HCT116 (cell line): ENCODE data around the gene THAP3. TPM values are rescaled to one million over a fixed set of nuclear protein-coding genes. Genes with fewer than 3 reads are reported as not detected.

Experiments used
- ATAC-seq: fragments of 200-7000 bp; cut with Tn5 transposase; 2 replicates; pipeline ENCODE4 v1.9.1; 2020; ENCODE audit warnings: mild to moderate bottlenecking, moderate library complexity
- BruUV-seq: library from RNA; stranded (reverse); fragments of 400-500 nt; replicated peaks from 2 replicates; lab custom pipeline; 2021; lab: Mats Ljungman, UMichigan
- CTCF ChIA-PET: fragments of 300-600 bp; sonication (Branson Sonifier 250); formaldehyde crosslinking; loops from one replicate; lab custom pipeline; 2021; ENCODE audit warnings: antibody characterized with exemption; lab: Charles Lee
- POLR2A ChIA-PET: fragments of 300-600, 350-600 bp; sonication (Branson Sonifier 250); formaldehyde crosslinking; loops from one replicate; lab custom pipeline; 2021; ENCODE audit warnings: antibody characterized with exemption; lab: Charles Lee
- RAD21 ChIA-PET, 2 experiments: fragments of 300-600 bp; sonication (Branson Sonifier 250); formaldehyde crosslinking; loops; one replicate each; lab custom pipeline; 2023; ENCODE audit warnings: low total read pairs in 2 of 2; ENCODE audit not compliant: uncharacterized antibody in 2 of 2, unreplicated experiment in 2 of 2, low non-redundant PET in 1 of 2; lab: Charles Lee
- DNase-seq: peaks from one replicate; pipeline ENCODE4 v3.0.0-alpha.2; 2010; ENCODE audit warnings: low read depth, low spot score
- H2AFZ ChIP-seq: fragments of 200-600 bp; shearing (Covaris generic), sonication (generic); 2 replicates; pipeline ENCODE4 v1.6.1; 2017; ENCODE audit warnings: low read depth, mixed run types, mixed read lengths, antibody characterized with exemption, low read length; ENCODE audit not compliant: poor library complexity, severe bottlenecking
- H3K27ac ChIP-seq: 2 replicates; pipeline ENCODE4 v1.5.1; 2012; ENCODE audit warnings: low read depth, low read length
- H3K27me3 ChIP-seq: fragments of 200-600 bp; sonication (generic); 2 replicates; pipeline ENCODE4 v1.6.1; 2016; ENCODE audit warnings: mixed run types, low read length, mixed read lengths; ENCODE audit not compliant: insufficient read depth
- H3K36me3 ChIP-seq, 2 experiments: fragments of 200-500 bp in 1 of 2; fragments of 200-600 bp in 1 of 2; sonication (Bioruptor generic) in 1 of 2; sonication (generic) in 1 of 2; 2 replicates each; pipeline versions ENCODE4 v1.5.1 to v1.6.1; 2014 to 2016; ENCODE audit warnings: low read length in 2 of 2, inconsistent platforms in 1 of 2, mixed read lengths in 1 of 2, mixed run types in 1 of 2; ENCODE audit not compliant: insufficient read depth in 2 of 2, control insufficient read depth in 1 of 2
- H3K4me1 ChIP-seq, 2 experiments: fragments of 200-600 bp in 1 of 2; sonication (generic) in 1 of 2; 2 replicates each; pipeline versions ENCODE4 v1.5.1 to v1.6.1; 2012 to 2017; ENCODE audit warnings: low read length in 2 of 2, inconsistent platforms in 1 of 2, mild to moderate bottlenecking in 1 of 2, mixed read lengths in 1 of 2, mixed run types in 1 of 2, moderate library complexity in 1 of 2; ENCODE audit not compliant: insufficient read depth in 2 of 2, control insufficient read depth in 1 of 2
- H3K4me2 ChIP-seq: fragments of 200-600 bp; sonication (generic); 2 replicates; pipeline ENCODE4 v1.6.1; 2017; ENCODE audit warnings: mixed run types, low read length, mixed read lengths
- H3K4me3 ChIP-seq, 2 experiments: fragments of 200-600 bp in 1 of 2; sonication (generic) in 1 of 2; replicated peaks in 1 of 2; 2 replicates each; pipeline ENCODE4 v1.5.1; 2011 to 2016; ENCODE audit warnings: low read length in 2 of 2, control low read depth in 1 of 2, low read depth in 1 of 2, mild to moderate bottlenecking in 1 of 2, mixed read lengths in 1 of 2, mixed run types in 1 of 2
- H3K79me2 ChIP-seq: fragments of 200-600 bp; sonication (generic); 2 replicates; pipeline ENCODE4 v1.6.1; 2017; ENCODE audit warnings: mild to moderate bottlenecking, mixed run types, low read length, moderate library complexity, mixed read lengths; ENCODE audit not compliant: insufficient read depth
- H3K9ac ChIP-seq: fragments of 200-600 bp; sonication (generic); 2 replicates; pipeline ENCODE4 v1.6.1; 2016; ENCODE audit warnings: low read length, mixed read lengths
- H3K9me2 ChIP-seq: fragments of 200-600 bp; sonication (generic), shearing (Covaris generic); 2 replicates; pipeline ENCODE4 v1.6.1; 2017; ENCODE audit warnings: mixed run types, mild to moderate bottlenecking, moderate library complexity; ENCODE audit not compliant: insufficient read depth
- H3K9me3 ChIP-seq, 2 experiments: fragments of 200-500 bp in 1 of 2; fragments of 200-600 bp in 1 of 2; sonication (Bioruptor generic) in 1 of 2; sonication (generic) in 1 of 2; 2 replicates each; pipeline ENCODE4 v1.6.1; 2014 to 2017; ENCODE audit warnings: low read length in 2 of 2, mixed read lengths in 2 of 2, inconsistent platforms in 1 of 2, low read depth in 1 of 2, mild to moderate bottlenecking in 1 of 2, mixed run types in 1 of 2, moderate library complexity in 1 of 2; ENCODE audit not compliant: control insufficient read depth in 1 of 2, insufficient read depth in 1 of 2
- H4K20me1 ChIP-seq: fragments of 200-600 bp; sonication (generic), shearing (Covaris generic); 2 replicates; pipeline ENCODE4 v1.6.1; 2017; ENCODE audit warnings: mixed run types, mild to moderate bottlenecking, moderate library complexity; ENCODE audit not compliant: insufficient read depth
- CEBPB ChIP-seq: IDR thresholded peaks from 2 replicates; pipeline ENCODE4 v1.6.1; 2012; ENCODE audit warnings: low read depth
- EGR1 ChIP-seq: IDR thresholded peaks from 2 replicates; pipeline ENCODE4 v1.6.1; 2012; ENCODE audit warnings: low read depth
- EZH2phosphoT487 ChIP-seq: fragments of 200-600 bp; IDR thresholded peaks from 2 replicates; pipeline ENCODE4 v1.6.1; 2018; ENCODE audit warnings: antibody characterized with exemption, borderline replicate concordance
- JUND ChIP-seq: IDR thresholded peaks from 2 replicates; pipeline ENCODE4 v1.6.1; 2012
- POLR2A ChIP-seq: IDR thresholded peaks from 2 replicates; pipeline ENCODE4 v1.7.0; 2011; ENCODE audit warnings: borderline replicate concordance; ENCODE audit not compliant: insufficient read depth, insufficient read length; ENCODE audit errors: extremely low read depth
- SIN3A ChIP-seq: IDR thresholded peaks from 2 replicates; pipeline ENCODE4 v1.6.1; 2012; ENCODE audit warnings: low read depth
- TCF7L2 ChIP-seq: IDR thresholded peaks from 2 replicates; pipeline ENCODE4 v1.7.0; 2011; ENCODE audit warnings: borderline replicate concordance, inconsistent platforms; ENCODE audit not compliant: insufficient read depth, insufficient read length; ENCODE audit errors: extremely low read depth
- intact Hi-C: fragments of 100-400 bp; cut with micrococcal nuclease; formaldehyde crosslinking; loops from 2 replicates; pipeline ENCODE4 v1.10.0; 2022
- total RNA-seq: library from RNA; stranded (reverse); gene quantifications from one replicate; pipeline ENCODE4 v1.2.1, GENCODE V29; 2021; ENCODE audit not compliant: unreplicated experiment
- TF ChIP-seq, protein P1 (sequence below), 3 experiments: fragments of 200-600 bp in 1 of 3; sonication (generic) in 1 of 3; IDR thresholded peaks in 2 of 3; conservative IDR thresholded peaks in 1 of 3; 2 replicates each; pipeline ENCODE4 v1.5.1; 2012 to 2017; ENCODE audit warnings: low read depth in 2 of 3, low read length in 2 of 3, antibody characterized with exemption in 1 of 3, borderline replicate concordance in 1 of 3, control low read depth in 1 of 3, mild to moderate bottlenecking in 1 of 3, mixed read lengths in 1 of 3, mixed run types in 1 of 3, moderate library complexity in 1 of 3; ENCODE audit not compliant: insufficient read depth in 1 of 3
- TF ChIP-seq, protein P2 (sequence below): IDR thresholded peaks from 2 replicates; pipeline ENCODE4 v1.6.1; 2012; ENCODE audit warnings: low read depth
- TF ChIP-seq, protein P3 (sequence below): IDR thresholded peaks from 2 replicates; pipeline ENCODE4 v1.6.1; 2011; ENCODE audit warnings: mild to moderate bottlenecking, low read length, moderate library complexity; ENCODE audit not compliant: insufficient replicate concordance; ENCODE audit errors: extremely low read depth

THAP3 gene
- total RNA-seq, 1 experiment from 2014 or later, result 23.1 TPM

DNA sequence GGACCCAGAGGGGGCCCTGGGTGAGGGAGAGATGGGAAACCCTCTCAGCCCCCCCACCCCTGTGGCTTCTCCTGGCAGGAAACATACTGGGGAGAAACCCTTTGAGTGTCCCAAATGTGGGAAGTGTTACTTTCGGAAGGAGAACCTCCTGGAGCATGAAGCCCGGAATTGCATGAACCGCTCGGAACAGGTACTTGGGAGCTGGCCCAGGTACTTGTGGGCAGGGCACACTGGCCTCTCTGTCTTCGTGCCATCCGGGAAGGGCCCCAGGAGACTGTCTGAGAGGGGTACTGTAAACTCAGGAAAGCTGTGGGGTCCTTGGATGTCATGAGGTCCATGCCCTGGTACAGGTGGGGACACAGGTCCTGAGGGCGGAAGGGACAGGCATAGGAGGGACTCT is 38.8 kb upstream of the THAP3 start (continued):
- TF ChIP-seq, protein P1, sequence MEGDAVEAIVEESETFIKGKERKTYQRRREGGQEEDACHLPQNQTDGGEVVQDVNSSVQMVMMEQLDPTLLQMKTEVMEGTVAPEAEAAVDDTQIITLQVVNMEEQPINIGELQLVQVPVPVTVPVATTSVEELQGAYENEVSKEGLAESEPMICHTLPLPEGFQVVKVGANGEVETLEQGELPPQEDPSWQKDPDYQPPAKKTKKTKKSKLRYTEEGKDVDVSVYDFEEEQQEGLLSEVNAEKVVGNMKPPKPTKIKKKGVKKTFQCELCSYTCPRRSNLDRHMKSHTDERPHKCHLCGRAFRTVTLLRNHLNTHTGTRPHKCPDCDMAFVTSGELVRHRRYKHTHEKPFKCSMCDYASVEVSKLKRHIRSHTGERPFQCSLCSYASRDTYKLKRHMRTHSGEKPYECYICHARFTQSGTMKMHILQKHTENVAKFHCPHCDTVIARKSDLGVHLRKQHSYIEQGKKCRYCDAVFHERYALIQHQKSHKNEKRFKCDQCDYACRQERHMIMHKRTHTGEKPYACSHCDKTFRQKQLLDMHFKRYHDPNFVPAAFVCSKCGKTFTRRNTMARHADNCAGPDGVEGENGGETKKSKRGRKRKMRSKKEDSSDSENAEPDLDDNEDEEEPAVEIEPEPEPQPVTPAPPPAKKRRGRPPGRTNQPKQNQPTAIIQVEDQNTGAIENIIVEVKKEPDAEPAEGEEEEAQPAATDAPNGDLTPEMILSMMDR (IDR thresholded peaks at IDR 0.05 in 2 of 3, conservative IDR thresholded peaks at IDR 0.05 in 1 of 3; ENCODE audit: borderline replicate concordance in 1 of 3, insufficient read depth in 1 of 3, low read depth in 2 of 3, low read length in 2 of 3), result no peak
- TF ChIP-seq, protein P2, sequence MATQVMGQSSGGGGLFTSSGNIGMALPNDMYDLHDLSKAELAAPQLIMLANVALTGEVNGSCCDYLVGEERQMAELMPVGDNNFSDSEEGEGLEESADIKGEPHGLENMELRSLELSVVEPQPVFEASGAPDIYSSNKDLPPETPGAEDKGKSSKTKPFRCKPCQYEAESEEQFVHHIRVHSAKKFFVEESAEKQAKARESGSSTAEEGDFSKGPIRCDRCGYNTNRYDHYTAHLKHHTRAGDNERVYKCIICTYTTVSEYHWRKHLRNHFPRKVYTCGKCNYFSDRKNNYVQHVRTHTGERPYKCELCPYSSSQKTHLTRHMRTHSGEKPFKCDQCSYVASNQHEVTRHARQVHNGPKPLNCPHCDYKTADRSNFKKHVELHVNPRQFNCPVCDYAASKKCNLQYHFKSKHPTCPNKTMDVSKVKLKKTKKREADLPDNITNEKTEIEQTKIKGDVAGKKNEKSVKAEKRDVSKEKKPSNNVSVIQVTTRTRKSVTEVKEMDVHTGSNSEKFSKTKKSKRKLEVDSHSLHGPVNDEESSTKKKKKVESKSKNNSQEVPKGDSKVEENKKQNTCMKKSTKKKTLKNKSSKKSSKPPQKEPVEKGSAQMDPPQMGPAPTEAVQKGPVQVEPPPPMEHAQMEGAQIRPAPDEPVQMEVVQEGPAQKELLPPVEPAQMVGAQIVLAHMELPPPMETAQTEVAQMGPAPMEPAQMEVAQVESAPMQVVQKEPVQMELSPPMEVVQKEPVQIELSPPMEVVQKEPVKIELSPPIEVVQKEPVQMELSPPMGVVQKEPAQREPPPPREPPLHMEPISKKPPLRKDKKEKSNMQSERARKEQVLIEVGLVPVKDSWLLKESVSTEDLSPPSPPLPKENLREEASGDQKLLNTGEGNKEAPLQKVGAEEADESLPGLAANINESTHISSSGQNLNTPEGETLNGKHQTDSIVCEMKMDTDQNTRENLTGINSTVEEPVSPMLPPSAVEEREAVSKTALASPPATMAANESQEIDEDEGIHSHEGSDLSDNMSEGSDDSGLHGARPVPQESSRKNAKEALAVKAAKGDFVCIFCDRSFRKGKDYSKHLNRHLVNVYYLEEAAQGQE, result no peak
- TF ChIP-seq, protein P3, sequence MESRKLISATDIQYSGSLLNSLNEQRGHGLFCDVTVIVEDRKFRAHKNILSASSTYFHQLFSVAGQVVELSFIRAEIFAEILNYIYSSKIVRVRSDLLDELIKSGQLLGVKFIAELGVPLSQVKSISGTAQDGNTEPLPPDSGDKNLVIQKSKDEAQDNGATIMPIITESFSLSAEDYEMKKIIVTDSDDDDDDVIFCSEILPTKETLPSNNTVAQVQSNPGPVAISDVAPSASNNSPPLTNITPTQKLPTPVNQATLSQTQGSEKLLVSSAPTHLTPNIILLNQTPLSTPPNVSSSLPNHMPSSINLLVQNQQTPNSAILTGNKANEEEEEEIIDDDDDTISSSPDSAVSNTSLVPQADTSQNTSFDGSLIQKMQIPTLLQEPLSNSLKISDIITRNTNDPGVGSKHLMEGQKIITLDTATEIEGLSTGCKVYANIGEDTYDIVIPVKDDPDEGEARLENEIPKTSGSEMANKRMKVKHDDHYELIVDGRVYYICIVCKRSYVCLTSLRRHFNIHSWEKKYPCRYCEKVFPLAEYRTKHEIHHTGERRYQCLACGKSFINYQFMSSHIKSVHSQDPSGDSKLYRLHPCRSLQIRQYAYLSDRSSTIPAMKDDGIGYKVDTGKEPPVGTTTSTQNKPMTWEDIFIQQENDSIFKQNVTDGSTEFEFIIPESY, result no peak

DNA sequence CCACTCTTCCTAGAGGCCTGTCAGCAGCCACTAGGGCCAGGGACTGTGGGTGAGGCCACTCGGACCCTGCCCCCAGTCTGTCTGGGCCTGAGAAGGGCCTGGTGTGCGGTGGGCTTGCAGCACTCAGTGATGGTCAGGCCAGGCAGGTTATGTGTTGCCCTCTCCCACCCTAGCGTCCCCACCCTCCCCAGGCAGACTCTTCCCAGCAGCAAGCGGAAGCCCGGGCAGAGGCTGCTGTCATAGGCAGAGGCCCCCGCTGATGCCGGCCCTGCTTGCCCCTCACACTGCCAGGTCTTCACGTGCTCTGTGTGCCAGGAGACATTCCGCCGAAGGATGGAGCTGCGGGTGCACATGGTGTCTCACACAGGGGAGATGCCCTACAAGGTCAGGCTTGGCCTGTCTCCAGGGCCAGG is 38.3 kb upstream of the THAP3 start:
- CTCF ChIA-PET, result no interaction called here
- TF ChIP-seq TCF7L2 (no peak), CEBPB (no peak), JUND (no peak), SIN3A (no peak), EZH2phosphoT487 (no peak), EGR1 (no peak), POLR2A (no peak)
- TF ChIP-seq, protein P3, result no peak

More for the DNA sequence above, 38.3 kb upstream of the THAP3 start:
- POLR2A ChIA-PET, result no interaction called here
- Histone ChIP-seq H3K4me1 (peaks cover 0 to 7% of the 10 kb centered on the region in 2 experiments; a peak in 1 of 4 replicates), H3K36me3 (peaks cover 11% of the 10 kb centered on the region in 2 experiments; a peak in 3 of 4 replicates), H3K9me3 (no peaks in the 10 kb centered on the region), H3K4me2 (no peak overlapping the region), H4K20me1 (no peaks in the 10 kb centered on the region), H3K79me2 (peaks cover 15% of the 10 kb centered on the region; the same call in 1 of the 2 replicates), H3K27ac (no peak overlapping the region), H3K9ac (no peak overlapping the region), H3K27me3 (no peaks in the 10 kb centered on the region), H2AFZ (no peak overlapping the region), H3K9me2 (no peaks in the 10 kb centered on the region), H3K4me3 (no peak overlapping the region)
- no TSS peak for BruUV-seq
- DNase-seq (no peak), ATAC-seq (no peak)
- intact Hi-C loops, result no loop called here
- RAD21 ChIA-PET, result no interaction called here
